Fibroblast of lung (primary cell): ENCODE data around the gene THRA. TPM values are rescaled to one million over a fixed set of nuclear protein-coding genes. Genes with fewer than 3 reads are reported as not detected.
A peak's percentile ranks its signal among the peaks of the same experiment; 100 is the strongest.

Experiments
- DNase-seq, 2 donors: peaks; one replicate each; pipeline versions ENCODE4 v3.0.0 to v3.0.0-alpha.2; 2010; ENCODE audit warnings: low read depth in 2 of 2
- H2AFZ ChIP-seq: 2 replicates; pipeline ENCODE4 v1.5.1; 2012; ENCODE audit warnings: low read length, control low read depth, inconsistent platforms
- H3K27ac ChIP-seq: 2 replicates; pipeline ENCODE4 v1.5.1; 2011; ENCODE audit warnings: low read length, control low read depth; ENCODE audit not compliant: insufficient read depth
- H3K27me3 ChIP-seq: 2 replicates; pipeline ENCODE4 v1.5.1; 2011; ENCODE audit warnings: mild to moderate bottlenecking, low read length; ENCODE audit not compliant: control insufficient read depth, insufficient read depth
- H3K36me3 ChIP-seq: 2 replicates; pipeline ENCODE4 v1.5.1; 2011; ENCODE audit warnings: low read length; ENCODE audit not compliant: control insufficient read depth, insufficient read depth
- H3K4me1 ChIP-seq: 2 replicates; pipeline ENCODE4 v1.5.1; 2011; ENCODE audit warnings: low read length; ENCODE audit not compliant: control insufficient read depth, insufficient read depth; ENCODE audit errors: extremely low read depth
- H3K4me2 ChIP-seq: 2 replicates; pipeline ENCODE4 v1.5.1; 2011; ENCODE audit warnings: low read length, control low read depth; ENCODE audit not compliant: insufficient read depth; ENCODE audit errors: extremely low read depth
- H3K4me3 ChIP-seq, 4 experiments: fragments of 200-600 bp in 1 of 4; sonication (generic) in 1 of 4; replicated peaks in 1 of 4; 2 replicates each; pipeline ENCODE4 v1.5.1; 2011 to 2016; ENCODE audit warnings: low read length in 4 of 4, low read depth in 3 of 4, mild to moderate bottlenecking in 3 of 4, control low read depth in 2 of 4, inconsistent platforms in 1 of 4, mixed read lengths in 1 of 4; ENCODE audit not compliant: insufficient read depth in 1 of 4; ENCODE audit errors: control extremely low read depth in 1 of 4
- H3K79me2 ChIP-seq: 2 replicates; pipeline ENCODE4 v1.5.1; 2012; ENCODE audit warnings: mild to moderate bottlenecking, low read length, inconsistent platforms; ENCODE audit not compliant: control insufficient read depth, insufficient read depth
- H3K9ac ChIP-seq: 2 replicates; pipeline ENCODE4 v1.5.1; 2011; ENCODE audit warnings: mild to moderate bottlenecking, low read length, control low read depth; ENCODE audit not compliant: insufficient read depth
- H3K9me3 ChIP-seq: 2 replicates; pipeline ENCODE4 v1.5.1; 2012; ENCODE audit warnings: low read depth, low read length; ENCODE audit not compliant: control insufficient read depth, insufficient read depth
- H4K20me1 ChIP-seq: 2 replicates; pipeline ENCODE4 v1.5.1; 2011; ENCODE audit warnings: low read length; ENCODE audit not compliant: control insufficient read depth, insufficient read depth; ENCODE audit errors: extremely low read depth
- EZH2 ChIP-seq: IDR thresholded peaks from 2 replicates; pipeline ENCODE4 v1.5.1; 2012; ENCODE audit warnings: low read length, control low read depth, mild to moderate bottlenecking; ENCODE audit errors: missing control alignments
- polyA plus RNA-seq, 2 donors: library from polyadenylated mRNA; depleted of rRNA in 1 of 2; stranded (reverse) in 1 of 2; unstranded in 1 of 2; fragments of >200 nt; gene quantifications; 2 replicates each; pipeline ENCODE4 v1.2.1, GENCODE V29; 2011 to 2012; ENCODE audit warnings: missing spikeins in 1 of 2
- total RNA-seq: library from RNA; depleted of rRNA; stranded (reverse); fragments of >200 nt; gene quantifications from 2 replicates; pipeline ENCODE4 v1.2.1, GENCODE V29; 2014
- TF ChIP-seq, protein P1 (sequence below), 2 donors: IDR thresholded peaks in 1 of 2; conservative IDR thresholded peaks in 1 of 2; 1 replicate in 1 of 2; 2 replicates in 1 of 2; pipeline ENCODE4 v1.5.1; 2011 to 2012; ENCODE audit warnings: low read length in 2 of 2, control low read depth in 1 of 2, inconsistent platforms in 1 of 2, low read depth in 1 of 2, mild to moderate bottlenecking in 1 of 2

The THRA gene
- total and polyA plus RNA-seq, 2 donors (not counting 1 experiment from before 2014, with no cell fraction given), result 27.2 to 52.8 TPM

DNA sequence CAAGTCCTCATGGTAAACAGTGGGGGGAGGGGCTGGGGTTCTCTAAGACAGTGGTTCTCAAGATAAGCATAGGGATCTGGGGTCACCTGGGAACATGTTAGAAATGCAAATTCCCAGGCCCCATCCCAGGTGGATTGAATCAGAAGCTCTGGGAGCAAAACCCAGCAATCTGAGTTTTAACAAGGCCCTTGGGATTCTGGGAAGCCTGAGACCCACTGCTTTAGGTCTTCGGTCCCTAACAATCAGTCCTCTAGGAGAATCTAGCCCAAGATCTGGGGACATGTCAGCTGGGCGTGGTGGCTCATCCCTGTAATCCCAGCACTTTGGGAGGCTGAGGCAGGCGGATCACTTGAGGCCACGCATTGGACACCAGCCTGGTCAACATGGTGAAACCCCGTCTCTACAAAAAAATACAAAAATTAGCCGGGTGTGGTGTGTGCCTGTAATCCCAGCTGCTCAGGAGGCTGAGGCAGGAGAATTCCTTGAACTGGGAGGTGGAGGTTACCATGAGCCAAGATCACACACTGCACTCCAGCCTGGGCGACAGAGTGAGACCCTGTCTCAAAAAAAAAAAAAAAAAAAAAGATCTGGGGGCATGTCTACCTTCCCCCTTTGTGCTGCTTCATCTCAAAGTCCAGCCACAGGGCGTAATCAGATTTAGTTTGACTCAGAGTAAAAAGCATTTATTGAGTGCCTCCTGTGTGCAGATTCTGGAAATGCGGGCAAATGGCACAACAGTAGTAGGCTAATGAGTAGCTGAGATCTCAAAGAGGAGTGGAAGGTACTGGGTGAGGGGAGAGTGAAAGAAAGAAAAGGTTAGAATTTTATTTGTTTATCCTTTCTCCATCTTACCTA, 46.4 kb downstream of the THRA start:
- no peak for TF ChIP-seq EZH2
- TF ChIP-seq, protein P1, sequence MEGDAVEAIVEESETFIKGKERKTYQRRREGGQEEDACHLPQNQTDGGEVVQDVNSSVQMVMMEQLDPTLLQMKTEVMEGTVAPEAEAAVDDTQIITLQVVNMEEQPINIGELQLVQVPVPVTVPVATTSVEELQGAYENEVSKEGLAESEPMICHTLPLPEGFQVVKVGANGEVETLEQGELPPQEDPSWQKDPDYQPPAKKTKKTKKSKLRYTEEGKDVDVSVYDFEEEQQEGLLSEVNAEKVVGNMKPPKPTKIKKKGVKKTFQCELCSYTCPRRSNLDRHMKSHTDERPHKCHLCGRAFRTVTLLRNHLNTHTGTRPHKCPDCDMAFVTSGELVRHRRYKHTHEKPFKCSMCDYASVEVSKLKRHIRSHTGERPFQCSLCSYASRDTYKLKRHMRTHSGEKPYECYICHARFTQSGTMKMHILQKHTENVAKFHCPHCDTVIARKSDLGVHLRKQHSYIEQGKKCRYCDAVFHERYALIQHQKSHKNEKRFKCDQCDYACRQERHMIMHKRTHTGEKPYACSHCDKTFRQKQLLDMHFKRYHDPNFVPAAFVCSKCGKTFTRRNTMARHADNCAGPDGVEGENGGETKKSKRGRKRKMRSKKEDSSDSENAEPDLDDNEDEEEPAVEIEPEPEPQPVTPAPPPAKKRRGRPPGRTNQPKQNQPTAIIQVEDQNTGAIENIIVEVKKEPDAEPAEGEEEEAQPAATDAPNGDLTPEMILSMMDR (conservative IDR thresholded peaks at IDR 0.05 in 1 of 2, IDR thresholded peaks at IDR 0.05 in 1 of 2; ENCODE audit: low read depth in 1 of 2, low read length in 2 of 2), result peak in 1 of 2 donors; percentile 5
- no peak for DNase-seq
- Histone ChIP-seq H2AFZ (no peak overlapping the region), H3K79me2 (no peaks in the 10 kb centered on the region), H3K4me3 (no peak overlapping the region), H3K9ac (no peak overlapping the region), H3K4me1 (peaks cover 61% of the 10 kb centered on the region), H3K36me3 (no peaks in the 10 kb centered on the region), H3K27me3 (no peaks in the 10 kb centered on the region), H3K27ac (peak overlapping the region; percentile 96), H3K9me3 (no peaks in the 10 kb centered on the region), H3K4me2 (no peak overlapping the region), H4K20me1 (no peaks in the 10 kb centered on the region)

DNA sequence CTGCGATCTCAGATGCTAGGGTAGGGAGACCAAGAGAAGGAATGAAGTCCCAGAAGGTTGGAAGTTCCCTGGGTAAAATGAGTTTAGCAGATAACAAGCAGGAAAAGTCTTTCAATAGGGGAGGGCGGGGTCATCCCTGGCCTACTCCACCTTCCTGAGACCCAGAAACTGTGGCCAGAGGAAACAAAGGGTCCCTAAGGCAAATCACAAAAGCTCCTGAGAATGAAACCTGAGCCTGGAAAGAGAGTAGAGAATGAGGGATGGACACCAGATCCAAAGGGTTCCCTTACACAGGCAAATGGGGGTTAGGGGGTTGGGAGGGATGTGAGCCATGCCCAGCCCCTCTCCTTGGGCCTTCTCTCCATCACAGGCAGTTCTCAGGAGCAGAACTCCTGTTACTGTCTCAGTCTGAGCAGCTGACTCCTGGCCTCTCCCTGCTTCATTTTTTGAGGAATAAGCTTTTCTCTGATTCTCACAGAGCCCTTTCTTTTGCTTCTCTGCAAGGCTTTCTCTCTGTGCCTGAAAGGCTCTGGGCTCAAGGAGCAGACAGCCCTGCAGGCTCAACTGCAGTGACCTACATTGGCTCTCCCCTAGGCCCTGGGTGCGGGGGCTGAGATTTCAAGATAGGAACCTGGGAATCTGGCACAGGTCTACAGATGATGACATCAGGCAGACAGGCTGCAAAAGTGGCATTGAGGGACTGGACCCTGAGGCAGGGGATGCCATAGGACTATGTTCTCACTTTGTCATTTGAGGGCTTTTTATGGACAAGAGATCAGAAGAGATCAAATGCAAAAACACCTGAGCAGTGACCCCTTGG, 47.5 kb downstream of the THRA start:
- no peaks in the 10 kb centered on the region for H3K9me3 ChIP-seq
- H3K9ac ChIP-seq, result no peak overlapping the region
- H3K27me3 ChIP-seq, result no peaks in the 10 kb centered on the region
- peaks cover 66% of the 10 kb centered on the region for H3K4me1 ChIP-seq
- H3K79me2 ChIP-seq, result no peaks in the 10 kb centered on the region
- H3K27ac ChIP-seq, result peak overlapping the region; percentile 50
- H4K20me1 ChIP-seq, result no peaks in the 10 kb centered on the region
- H3K4me2 ChIP-seq, result peak overlapping the region; percentile 61
- H3K4me3 ChIP-seq, result peak overlapping the region in 1 of 4 experiments; percentile 30
- TF ChIP-seq, protein P1 (conservative IDR thresholded peaks at IDR 0.05 in 1 of 2, IDR thresholded peaks at IDR 0.05 in 1 of 2; ENCODE audit: low read depth in 1 of 2, low read length in 2 of 2), result no peak
- TF ChIP-seq EZH2, result no peak
- no peak overlapping the region for H2AFZ ChIP-seq
- no peak for DNase-seq
- H3K36me3 ChIP-seq, result no peaks in the 10 kb centered on the region
